LNCaP clone FGC (cell line): ENCODE data around the gene SLC13A3.

Experiments used
- DNase-seq: peaks from one replicate; pipeline ENCODE4 v3.0.0-alpha.2; 2011; ENCODE audit warnings: low read depth
- H3K4me3 ChIP-seq: 2 replicates; pipeline ENCODE4 v1.5.1; 2011; ENCODE audit warnings: mild to moderate bottlenecking, low read depth, low read length, control low read depth
- CTCF ChIP-seq: IDR thresholded peaks from 2 replicates; pipeline ENCODE4 v1.5.1; 2012; ENCODE audit warnings: mild to moderate bottlenecking; ENCODE audit not compliant: control insufficient read depth, insufficient read depth; ENCODE audit errors: extremely low read depth

Gene SLC13A3

GRCh38 chr20:46635514-46636136 is 15.6 kb downstream of the SLC13A3 start:
- peak; percentile 14 for DNase-seq
- no peak overlapping the region for H3K4me3 ChIP-seq
- TF ChIP-seq CTCF: no peak

GRCh38 chr20:46634528-46634927 is 16.7 kb downstream of the SLC13A3 start:
- no peak for DNase-seq
- no peak overlapping the region for H3K4me3 ChIP-seq
- TF ChIP-seq CTCF: no peak

- TF ChIP-seq CTCF: no peak
- no peak overlapping the region for H3K4me3 ChIP-seq
- DNase-seq: no peak
Measured at GRCh38 chr20:46631874-46632446, 19.3 kb downstream of the SLC13A3 start.

- TF ChIP-seq CTCF: no peak
- no peak overlapping the region for H3K4me3 ChIP-seq
- DNase-seq: no peak
Measured at GRCh38 chr20:46631212-46631869, 19.9 kb downstream of the SLC13A3 start.

GRCh38 chr20:46630306-46630705 is 21.0 kb downstream of the SLC13A3 start:
- no peak overlapping the region for H3K4me3 ChIP-seq
- TF ChIP-seq CTCF: no peak
- no peak for DNase-seq

GRCh38 chr20:46629341-46629740 is 21.9 kb downstream of the SLC13A3 start:
- DNase-seq: no peak
- no peak overlapping the region for H3K4me3 ChIP-seq
- TF ChIP-seq CTCF: no peak
